Measurements from ENCODE around the gene SCUBE1.

DNA sequence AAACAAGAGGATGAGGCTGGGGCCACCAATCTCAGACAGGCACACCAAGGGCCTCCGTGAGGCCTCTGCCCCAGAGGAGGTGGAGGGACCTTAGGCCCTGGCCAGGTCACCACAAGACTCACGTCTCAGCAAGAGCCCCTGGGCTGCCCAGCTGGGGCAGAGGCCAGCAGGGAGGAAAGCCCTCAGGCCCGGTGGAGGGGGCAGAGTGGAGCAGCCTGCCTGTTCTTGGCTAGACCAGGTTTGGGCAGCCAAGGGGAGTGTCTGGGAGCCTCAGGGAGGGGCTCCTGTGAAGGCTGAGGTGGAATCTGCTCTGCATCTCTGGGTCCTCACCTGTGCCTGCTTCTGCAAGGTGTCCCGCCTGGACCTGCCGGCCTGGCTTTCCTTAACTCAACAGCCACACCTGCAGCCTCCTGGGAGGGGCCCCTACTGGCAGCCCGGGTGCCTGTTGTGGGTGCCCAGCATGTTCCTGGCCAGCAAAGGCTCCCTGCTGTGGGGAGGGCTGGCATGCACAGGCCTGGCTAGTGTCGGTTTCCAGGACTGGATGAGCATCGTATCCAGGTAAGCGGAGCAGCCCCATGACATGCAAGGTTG, 168.1 kb downstream of the SCUBE1 start:
- TF ChIP-seq, protein P1, sequence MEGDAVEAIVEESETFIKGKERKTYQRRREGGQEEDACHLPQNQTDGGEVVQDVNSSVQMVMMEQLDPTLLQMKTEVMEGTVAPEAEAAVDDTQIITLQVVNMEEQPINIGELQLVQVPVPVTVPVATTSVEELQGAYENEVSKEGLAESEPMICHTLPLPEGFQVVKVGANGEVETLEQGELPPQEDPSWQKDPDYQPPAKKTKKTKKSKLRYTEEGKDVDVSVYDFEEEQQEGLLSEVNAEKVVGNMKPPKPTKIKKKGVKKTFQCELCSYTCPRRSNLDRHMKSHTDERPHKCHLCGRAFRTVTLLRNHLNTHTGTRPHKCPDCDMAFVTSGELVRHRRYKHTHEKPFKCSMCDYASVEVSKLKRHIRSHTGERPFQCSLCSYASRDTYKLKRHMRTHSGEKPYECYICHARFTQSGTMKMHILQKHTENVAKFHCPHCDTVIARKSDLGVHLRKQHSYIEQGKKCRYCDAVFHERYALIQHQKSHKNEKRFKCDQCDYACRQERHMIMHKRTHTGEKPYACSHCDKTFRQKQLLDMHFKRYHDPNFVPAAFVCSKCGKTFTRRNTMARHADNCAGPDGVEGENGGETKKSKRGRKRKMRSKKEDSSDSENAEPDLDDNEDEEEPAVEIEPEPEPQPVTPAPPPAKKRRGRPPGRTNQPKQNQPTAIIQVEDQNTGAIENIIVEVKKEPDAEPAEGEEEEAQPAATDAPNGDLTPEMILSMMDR (IDR thresholded peaks at IDR 0.05), result no peak
- no peak for TF ChIP-seq EZH2 (IDR thresholded peaks at IDR 0.05)
